IMR-90 (cell line): ENCODE measurements around the gene DBX1. TPM values are rescaled to one million over a fixed set of nuclear protein-coding genes. Genes with fewer than 3 reads are reported as not detected.

Experiments used
- ATAC-seq: fragments of 200-7000 bp; cut with Tn5 transposase; 2 replicates; pipeline ENCODE4 v1.9.1; 2020; ENCODE audit warnings: low read depth, mild to moderate bottlenecking, moderate library complexity
- BruUV-seq: library from RNA; stranded (reverse); fragments of 400-500 nt; replicated peaks from 2 replicates; lab custom pipeline; 2021; lab: Mats Ljungman, UMichigan
- CTCF ChIA-PET: fragments of 300-600 bp; formaldehyde crosslinking; extraction: SDS; loops from one replicate; lab custom pipeline; 2021; ENCODE audit warnings: antibody characterized with exemption; lab: Yijun Ruan, JAX
- POLR2A ChIA-PET: fragments of 300-600 bp; sonication (Branson Sonifier 250); formaldehyde crosslinking; loops from one replicate; lab custom pipeline; 2022; ENCODE audit warnings: antibody characterized with exemption; ENCODE audit not compliant: unreplicated experiment; lab: Charles Lee
- DNase-seq: peaks from one replicate; pipeline ENCODE4 v3.0.0; 2013
- H2AFZ ChIP-seq: replicated peaks from 2 replicates; pipeline ENCODE3; 2013; ENCODE audit warnings: low read length, mild to moderate bottlenecking; ENCODE audit not compliant: poor library complexity
- H2AK5ac ChIP-seq: 2 replicates; pipeline ENCODE4 v1.6.1; 2013; ENCODE audit warnings: low read depth, low read length, inconsistent platforms
- H2AK9ac ChIP-seq: replicated peaks from 2 replicates; pipeline ENCODE3; 2013; ENCODE audit warnings: mild to moderate bottlenecking, low read depth, low read length, moderate library complexity; ENCODE audit not compliant: poor library complexity
- H2BK120ac ChIP-seq: 2 replicates; pipeline ENCODE4 v1.6.1; 2013; ENCODE audit warnings: low read depth, low read length, inconsistent platforms
- H2BK15ac ChIP-seq: 3 replicates; pipeline ENCODE4 v1.6.1; 2013; ENCODE audit warnings: low read depth, low read length, inconsistent platforms
- H2BK20ac ChIP-seq: 2 replicates; pipeline ENCODE4 v1.6.1; 2013; ENCODE audit warnings: low read depth, mild to moderate bottlenecking, inconsistent platforms, low read length, moderate library complexity
- H2BK5ac ChIP-seq: 2 replicates; pipeline ENCODE4 v1.6.1; 2013; ENCODE audit warnings: mild to moderate bottlenecking, low read depth, low read length, inconsistent platforms; ENCODE audit not compliant: poor library complexity, severe bottlenecking
- H3K14ac ChIP-seq: replicated peaks from 2 replicates; pipeline ENCODE4 v1.6.1; 2013; ENCODE audit warnings: low read depth, low read length, inconsistent platforms
- H3K18ac ChIP-seq: 2 replicates; pipeline ENCODE4 v1.6.1; 2013; ENCODE audit warnings: low read depth, low read length, control low read depth
- H3K23ac ChIP-seq: 2 replicates; pipeline ENCODE4 v1.6.1; 2013; ENCODE audit warnings: low read depth, low read length, inconsistent platforms
- H3K27ac ChIP-seq: 2 replicates; pipeline ENCODE4 v1.5.1; 2013; ENCODE audit warnings: mild to moderate bottlenecking, control low read depth, low read length; ENCODE audit not compliant: insufficient read depth
- H3K27me3 ChIP-seq: 2 replicates; pipeline ENCODE4 v1.6.1; 2013; ENCODE audit warnings: low read length; ENCODE audit not compliant: control insufficient read depth, insufficient read depth
- H3K36me3 ChIP-seq: 2 replicates; pipeline ENCODE4 v1.6.1; 2013; ENCODE audit warnings: low read length, mixed read lengths; ENCODE audit not compliant: control insufficient read depth, insufficient read depth
- H3K4ac ChIP-seq: 2 replicates; pipeline ENCODE4 v1.6.1; 2013; ENCODE audit warnings: low read depth, low read length, inconsistent platforms
- H3K4me1 ChIP-seq: 2 replicates; pipeline ENCODE4 v1.6.1; 2013; ENCODE audit warnings: low read length, mixed read lengths; ENCODE audit not compliant: control insufficient read depth, insufficient read depth
- H3K4me2 ChIP-seq: 2 replicates; pipeline ENCODE4 v1.6.1; 2013; ENCODE audit warnings: low read depth, mild to moderate bottlenecking, control low read depth, low read length, moderate library complexity
- H3K4me3 ChIP-seq: 2 replicates; pipeline ENCODE4 v1.5.1; 2013; ENCODE audit warnings: low read depth, mild to moderate bottlenecking, control low read depth, low read length, moderate library complexity; ENCODE audit not compliant: insufficient read depth
- H3K56ac ChIP-seq: 2 replicates; pipeline ENCODE4 v1.6.1; 2013; ENCODE audit warnings: low read length, inconsistent platforms; ENCODE audit not compliant: insufficient read depth; ENCODE audit errors: extremely low read depth
- H3K79me1 ChIP-seq, 2 experiments: 2 replicates each; pipeline ENCODE4 v1.6.1; 2013; ENCODE audit warnings: low read length in 2 of 2, inconsistent platforms in 1 of 2, low read depth in 1 of 2
- H3K9ac ChIP-seq: 2 replicates; pipeline ENCODE4 v1.6.1; 2013; ENCODE audit warnings: low read depth, low read length, control low read depth
- H3K9me1 ChIP-seq: 2 replicates; pipeline ENCODE4 v1.6.1; 2013; ENCODE audit warnings: low read length, inconsistent platforms; ENCODE audit not compliant: insufficient read depth
- H3K9me3 ChIP-seq: 2 replicates; pipeline ENCODE4 v1.6.1; 2013; ENCODE audit warnings: low read length; ENCODE audit not compliant: control insufficient read depth, insufficient read depth
- H4K20me1 ChIP-seq: 2 replicates; pipeline ENCODE4 v1.6.1; 2013; ENCODE audit warnings: low read length, inconsistent platforms; ENCODE audit not compliant: insufficient read depth
- H4K5ac ChIP-seq: 2 replicates; pipeline ENCODE4 v1.6.1; 2013; ENCODE audit warnings: mild to moderate bottlenecking, low read depth, low read length, control low read depth
- H4K8ac ChIP-seq, 2 experiments: 2 replicates each; pipeline ENCODE4 v1.6.1; 2013; ENCODE audit warnings: low read depth in 2 of 2, low read length in 2 of 2, control low read depth in 1 of 2, inconsistent platforms in 1 of 2
- H4K91ac ChIP-seq: 2 replicates; pipeline ENCODE4 v1.6.1; 2013; ENCODE audit warnings: low read depth, low read length, inconsistent platforms; ENCODE audit not compliant: insufficient read depth
- BHLHE40 ChIP-seq: fragments of 150-350 bp; IDR thresholded peaks from 2 replicates; pipeline ENCODE4 v1.6.1; 2016; ENCODE audit warnings: mild to moderate bottlenecking, low read depth, low read length
- MAFK ChIP-seq: IDR thresholded peaks from 2 replicates; pipeline ENCODE4 v1.6.1; 2012; ENCODE audit warnings: low read depth, low read length, improper control_type of control experiment
- MAZ ChIP-seq: IDR thresholded peaks from 2 replicates; pipeline ENCODE4 v1.6.1; 2012; ENCODE audit warnings: low read depth, mild to moderate bottlenecking, low read length, improper control_type of control experiment, moderate library complexity, borderline replicate concordance
- MXI1 ChIP-seq: IDR thresholded peaks from 2 replicates; pipeline ENCODE4 v1.6.1; 2012; ENCODE audit warnings: low read depth, mild to moderate bottlenecking, low read length, moderate library complexity, borderline replicate concordance
- NFE2L2 ChIP-seq: fragments of 150-350 bp; IDR thresholded peaks from 2 replicates; pipeline ENCODE4 v1.6.1; 2016; ENCODE audit warnings: low read depth, mild to moderate bottlenecking, low read length
- POLR2A ChIP-seq: IDR thresholded peaks from 2 replicates; pipeline ENCODE4 v1.6.1; 2012; ENCODE audit warnings: mild to moderate bottlenecking, low read depth, low read length
- RAD21 ChIP-seq: IDR thresholded peaks from 2 replicates; pipeline ENCODE4 v1.6.1; 2012; ENCODE audit warnings: low read length, improper control_type of control experiment
- RCOR1 ChIP-seq: IDR thresholded peaks from 2 replicates; pipeline ENCODE4 v1.6.1; 2012; ENCODE audit warnings: mild to moderate bottlenecking, low read length, improper control_type of control experiment; ENCODE audit not compliant: insufficient replicate concordance
- RFX5 ChIP-seq: IDR thresholded peaks from 2 replicates; pipeline ENCODE4 v1.8.0; 2012; ENCODE audit warnings: low read depth, mild to moderate bottlenecking, low read length, moderate library complexity
- SMC3 ChIP-seq: fragments of 150-350 bp; IDR thresholded peaks from 2 replicates; pipeline ENCODE4 v1.6.1; 2016; ENCODE audit warnings: low read depth, mild to moderate bottlenecking, antibody characterized with exemption, low read length, moderate library complexity
- WGBS, 2 experiments: methylation state at CpG; one replicate each; pipeline versions ENCODE4 v1.1.5 to v1.1.7; 2013; ENCODE audit warnings: missing lambda C conversion rate in 2 of 2; ENCODE audit not compliant: insufficient read length in 1 of 2; ENCODE audit errors: extremely low coverage in 2 of 2; 5-methylcytosine and 5-hydroxymethylcytosine counted together
- dilution Hi-C: fragments of 300-500 bp; cut with HindIII; formaldehyde crosslinking; loops from one replicate; pipeline ENCODE4 v1.14.3; 2018; ENCODE audit warnings: low sequenced_read_pairs; ENCODE audit not compliant: unreplicated experiment
- in situ Hi-C: fragments of 300-500 bp; cut with MboI; formaldehyde crosslinking; loops from 3 replicates; pipeline ENCODE4 v1.14.3; 2019; ENCODE audit warnings: low sequenced_read_pairs, inconsistent platforms, mixed read lengths
- intact Hi-C: fragments of 100-400 bp; cut with micrococcal nuclease; formaldehyde crosslinking; loops from 2 replicates; pipeline ENCODE4 v1.10.0; 2022
- polyA plus RNA-seq, 3 experiments: library from polyadenylated mRNA; depleted of rRNA; stranded (reverse); fragments of >200 nt; gene quantifications; 2 replicates each; pipeline ENCODE4 v1.2.3, GENCODE V29; 2012; ENCODE audit warnings: low replicate concordance in 1 of 3
- total RNA-seq: library from RNA; depleted of rRNA; stranded (reverse); fragments of >200 nt; gene quantifications from 2 replicates; pipeline ENCODE4 v1.2.3, GENCODE V29; 2012

Gene DBX1
- total and polyA plus RNA-seq, 2 of the 4 experiments (the other 2 are of a cell fraction): not detected

- ChIA-PET POLR2A (no interaction called here), CTCF (interaction anchor here (0.6 to 1.0 kb wide), 2 partner anchors 14 to 756 kb away, joined by 3 read pairs; no protein-coding TSS in a partner anchor)
- Histone ChIP-seq H3K4ac (no peak overlapping the region), H3K9ac (no peak overlapping the region), H2AK5ac (no peak overlapping the region), H3K4me1 (no peaks in the 10 kb centered on the region), H3K27me3 (no peaks in the 10 kb centered on the region), H4K5ac (no peak overlapping the region), H3K79me1 (no peaks in the 10 kb centered on the region; a peak in 2 of 4 replicates), H3K18ac (no peak overlapping the region), H2BK15ac (no peak overlapping the region), H3K4me2 (no peak overlapping the region), H4K8ac (no peak overlapping the region), H3K9me3 (no peaks in the 10 kb centered on the region), H3K27ac (no peak overlapping the region), H4K91ac (no peak overlapping the region), H2AK9ac (no peak overlapping the region), H3K23ac (no peak overlapping the region), H4K20me1 (no peaks in the 10 kb centered on the region), H2BK20ac (no peak overlapping the region), H2BK120ac (no peak overlapping the region), H3K9me1 (peaks cover 8% of the 10 kb centered on the region), H3K14ac (no peak overlapping the region), H2BK5ac (no peak overlapping the region), H3K4me3 (no peak overlapping the region), H3K56ac (no peak overlapping the region), H3K36me3 (peaks cover 24% of the 10 kb centered on the region), H2AFZ (no peak overlapping the region)
- TSS peak; percentile 58 for BruUV-seq
- ATAC-seq (no peak), DNase-seq (no peak)
- dilution Hi-C loops: no loop called here
- WGBS, 2 experiments: no CpG with 5 or more reads among the region's 15 CpGs
- in situ Hi-C loops: no loop called here
- TF ChIP-seq MXI1: no peak
- TF ChIP-seq BHLHE40: no peak
- TF ChIP-seq MAZ: no peak
- TF ChIP-seq MAFK: no peak
- no peak for TF ChIP-seq RFX5
- TF ChIP-seq RAD21: no peak
- TF ChIP-seq SMC3: no peak
- TF ChIP-seq NFE2L2: no peak
- no peak for TF ChIP-seq POLR2A
- TF ChIP-seq RCOR1: no peak
- intact Hi-C loops: no loop called here
These were observed 42.1 kb downstream of the DBX1 start for GRCh38 chr11:20118209-20118608.
